Sigmoid colon (tissue), 4 donors: ENCODE results near the gene ERRFI1.

Experiments
- CTCF ChIP-seq, 4 experiments: fragments of 450-650 bp in 3 of 4; fragments of 200-600 bp in 1 of 4; IDR thresholded peaks; one replicate each; pipeline ENCODE4 v1.5.1; 2016 to 2019; ENCODE audit warnings: antibody characterized with exemption in 4 of 4, mild to moderate bottlenecking in 3 of 4, moderate library complexity in 2 of 4
- EP300 ChIP-seq, 4 donors: sonication (generic); formaldehyde crosslinking; IDR thresholded peaks; one replicate each; pipeline ENCODE4 v1.6.1; 2017; ENCODE audit warnings: antibody characterized with exemption in 4 of 4

- TF ChIP-seq EP300 (IDR thresholded peaks at IDR 0.05) (no peak), CTCF (IDR thresholded peaks at IDR 0.05) (no peak)
Observed at GRCh38 chr1:7970246-7970645, 55.9 kb downstream of the ERRFI1 start.
